C1 segment of cervical spinal cord (tissue), 14 donors: ENCODE data around the gene FIBP.

Source experiments
- DNase-seq, 14 donors: peaks; one replicate each; lab custom pipeline; 2025; lab: John Stamatoyannopoulos, UW

Gene FIBP

GRCh38 chr11:65860278-65861164, 27.8 kb downstream of the FIBP start, which contains the start of gene MUS81:
TSS of gene MUS81 (plus strand) at chr11:65860433. CDS start at chr11:65860754, 321 bp downstream.
- peak; percentile 43 to 94 (median 85) for DNase-seq

GRCh38 chr11:65859812-65860277, 28.4 kb downstream of the FIBP start:
- DNase-seq: peak in 6 of 14 donors; percentile 72 to 87 (median 78)

DNA sequence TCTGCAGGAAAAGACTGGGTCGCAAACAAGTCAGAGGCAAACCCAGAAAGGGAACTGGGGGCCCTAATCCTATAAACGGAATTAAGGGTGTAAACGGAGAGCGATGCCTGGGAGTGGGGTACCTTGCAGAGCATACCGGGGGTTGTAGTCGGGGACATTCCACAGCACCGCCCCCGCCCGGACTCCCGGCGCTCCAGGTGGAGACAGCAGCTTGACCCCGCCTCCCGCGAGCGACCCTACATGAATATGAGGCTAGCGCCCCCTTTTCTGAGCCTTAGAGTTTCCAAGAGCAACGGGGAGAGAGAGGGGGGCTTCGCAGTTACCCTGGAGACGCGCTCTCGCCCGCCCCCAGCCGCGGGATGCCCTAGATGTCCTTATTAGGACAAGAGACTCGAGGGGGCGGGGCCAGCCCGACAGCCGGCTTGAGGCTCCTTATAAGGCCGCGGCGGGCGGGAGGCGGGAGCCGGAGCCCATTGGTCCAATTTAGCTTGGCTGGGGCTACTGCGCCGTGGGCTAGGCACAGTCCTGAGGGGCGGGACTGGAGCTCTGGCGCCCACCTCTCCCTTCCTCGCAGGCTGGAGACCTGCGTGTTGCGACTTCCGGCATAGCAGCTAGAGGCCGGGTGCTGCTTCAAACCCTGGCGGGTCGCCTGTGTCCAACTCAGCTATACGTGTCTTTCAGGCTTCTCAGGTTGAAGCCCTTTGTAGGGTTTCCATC, 29.0 kb downstream of the FIBP start:
- peak; percentile 56 to 97 (median 88) for DNase-seq

DNA sequence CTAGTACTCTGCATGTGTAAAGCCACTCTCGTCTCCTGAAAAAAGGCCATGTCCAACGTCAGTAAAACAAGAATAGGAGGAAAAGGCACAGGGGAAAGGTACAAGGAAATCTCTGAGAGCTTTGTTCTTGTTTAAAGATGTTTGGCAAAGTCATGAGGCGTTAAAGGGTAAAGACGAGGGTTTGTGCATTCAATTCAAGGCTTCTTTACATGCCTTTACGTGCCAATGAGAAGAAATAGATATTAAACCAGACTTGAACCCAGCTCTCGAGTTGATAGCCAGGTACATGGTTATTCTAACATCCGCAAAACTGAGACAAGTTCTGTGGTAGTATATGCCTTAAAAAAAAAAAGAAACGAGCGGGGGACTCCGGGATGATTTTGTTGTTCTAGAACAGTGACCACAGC, 29.6 kb downstream of the FIBP start:
- DNase-seq: no peak

DNA sequence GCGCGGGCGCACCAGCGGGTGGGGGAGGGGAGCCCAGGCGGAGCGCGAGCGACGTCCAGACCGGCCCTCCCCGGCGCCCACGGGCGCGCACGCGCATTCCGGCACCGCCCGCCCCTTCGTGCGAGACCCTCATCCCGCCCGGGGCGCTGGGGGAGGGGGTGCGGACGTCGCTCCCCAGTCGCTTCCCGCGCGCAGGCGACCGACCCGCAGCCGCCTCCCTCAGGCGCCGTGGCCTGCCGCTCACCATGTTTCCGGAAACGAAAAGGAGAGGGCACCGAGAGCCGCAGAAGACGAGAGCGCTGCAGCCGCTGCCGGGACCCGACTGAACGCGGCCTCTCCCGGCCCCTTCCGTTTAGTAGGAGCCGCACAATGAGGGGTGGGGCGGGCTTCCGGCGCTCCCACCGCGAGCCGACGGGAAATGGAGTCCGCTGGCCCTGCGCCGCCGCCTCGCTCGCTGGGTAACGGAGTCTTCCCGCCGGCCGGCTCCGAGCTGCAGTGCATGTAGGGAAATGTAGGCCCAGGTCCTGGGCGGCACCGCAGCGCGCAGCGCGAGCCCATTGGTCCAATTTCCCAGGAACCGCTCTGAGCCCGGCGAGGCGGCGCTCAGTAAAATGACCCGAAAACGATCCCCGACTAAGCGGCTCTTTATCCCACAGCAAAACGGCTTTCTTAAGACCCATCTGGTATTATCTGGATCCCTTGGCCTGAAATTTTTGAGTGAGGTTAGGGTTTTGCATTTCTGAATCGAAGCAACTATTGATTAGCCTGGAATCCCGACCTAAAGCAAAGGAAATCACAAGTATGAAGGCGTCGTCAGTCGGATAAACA, 30.2 kb downstream of the FIBP start, which contains the start of gene CFL1:
CFL1 (minus strand) TSS at position 328 of the 828 bp plus-strand sequence; CDS start at position 247, 81 bp downstream.
- peak; percentile 83 to 98 (median 96) for DNase-seq

- DNase-seq: peak in 6 of 14 donors; percentile 41 to 72 (median 62)
Observed at GRCh38 chr11:65857500-65857852, 30.8 kb downstream of the FIBP start.

GRCh38 chr11:65856689-65857499, 31.4 kb downstream of the FIBP start:
- peak in 13 of 14 donors; percentile 45 to 91 (median 75) for DNase-seq

DNA sequence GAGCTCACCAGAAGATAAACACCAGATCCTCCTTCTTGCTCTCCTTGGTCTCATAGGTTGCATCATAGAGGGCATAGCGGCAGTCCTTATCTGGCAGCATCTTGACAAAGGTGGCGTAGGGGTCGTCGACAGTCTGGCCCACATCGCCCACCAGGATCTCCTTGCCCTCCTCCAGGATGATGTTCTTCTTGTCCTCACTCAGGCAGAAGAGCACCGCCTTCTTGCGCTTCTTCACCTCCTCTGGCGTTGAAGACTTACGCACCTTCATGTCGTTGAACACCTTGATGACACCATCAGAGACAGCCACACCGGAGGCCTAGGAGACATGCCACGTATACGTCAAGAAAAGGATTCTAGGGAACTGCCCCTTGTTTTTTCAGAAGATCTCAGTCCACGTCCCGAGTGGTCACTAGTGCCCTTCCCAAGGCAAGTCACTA, 32.3 kb downstream of the FIBP start:
- DNase-seq: no peak

GRCh38 chr11:65854852-65855837, 33.1 kb downstream of the FIBP start:
- no peak for DNase-seq

DNA sequence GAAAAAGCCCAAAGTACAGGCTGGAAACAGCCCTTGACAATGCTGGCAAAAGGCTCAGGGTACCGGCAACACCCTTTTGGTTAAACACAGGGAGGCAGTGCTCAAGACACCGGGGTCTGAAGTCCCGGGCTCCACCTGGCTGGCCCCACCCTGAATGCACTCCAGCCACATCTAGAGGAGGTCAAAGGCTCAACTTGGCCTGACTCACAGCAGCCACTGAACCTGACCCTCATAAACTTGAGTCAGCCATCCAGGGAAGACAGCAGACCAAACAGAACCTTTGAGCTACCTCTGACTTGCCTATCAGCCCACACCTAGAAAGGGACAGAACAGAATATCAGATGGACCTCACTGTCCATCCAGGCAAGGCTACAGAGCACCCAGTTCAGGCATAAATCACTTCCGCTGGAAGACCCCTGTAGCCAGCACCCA, 34.1 kb downstream of the FIBP start:
- no peak for DNase-seq

DNA sequence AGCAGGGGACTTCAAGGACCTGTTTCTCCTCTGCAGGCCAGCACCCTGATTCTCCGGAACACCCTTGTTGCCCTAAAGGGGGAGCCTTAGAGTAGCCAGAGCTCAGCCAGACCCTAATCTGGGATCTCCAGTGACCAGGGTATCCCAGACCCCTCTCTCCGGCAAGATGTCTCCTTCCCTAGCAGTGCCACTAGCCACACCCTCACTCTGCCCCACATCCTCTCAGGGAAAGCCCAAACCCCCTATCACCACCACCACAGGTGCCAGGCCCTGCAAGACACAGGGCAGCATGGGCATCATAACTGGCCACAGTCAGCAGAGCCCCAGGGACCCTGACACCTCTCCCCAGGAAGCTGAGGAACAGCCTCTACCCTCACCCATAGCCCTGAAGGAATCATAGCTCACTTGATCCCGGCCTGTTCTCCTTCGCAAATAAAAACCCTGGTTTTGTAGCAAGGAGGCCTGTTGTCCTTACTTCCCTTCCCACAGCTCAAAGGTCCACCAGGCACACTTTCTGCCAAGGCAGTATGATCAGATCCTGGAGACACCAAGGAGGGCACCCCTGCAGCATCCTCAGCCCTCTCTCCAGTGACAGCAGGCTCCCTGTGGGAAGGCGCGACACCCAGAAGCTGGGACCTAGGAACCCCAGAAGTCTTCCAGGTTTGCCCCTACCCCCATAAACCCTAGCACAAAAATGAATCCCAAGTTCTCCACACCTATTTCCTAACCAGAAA, 34.9 kb downstream of the FIBP start:
- DNase-seq: no peak

DNA sequence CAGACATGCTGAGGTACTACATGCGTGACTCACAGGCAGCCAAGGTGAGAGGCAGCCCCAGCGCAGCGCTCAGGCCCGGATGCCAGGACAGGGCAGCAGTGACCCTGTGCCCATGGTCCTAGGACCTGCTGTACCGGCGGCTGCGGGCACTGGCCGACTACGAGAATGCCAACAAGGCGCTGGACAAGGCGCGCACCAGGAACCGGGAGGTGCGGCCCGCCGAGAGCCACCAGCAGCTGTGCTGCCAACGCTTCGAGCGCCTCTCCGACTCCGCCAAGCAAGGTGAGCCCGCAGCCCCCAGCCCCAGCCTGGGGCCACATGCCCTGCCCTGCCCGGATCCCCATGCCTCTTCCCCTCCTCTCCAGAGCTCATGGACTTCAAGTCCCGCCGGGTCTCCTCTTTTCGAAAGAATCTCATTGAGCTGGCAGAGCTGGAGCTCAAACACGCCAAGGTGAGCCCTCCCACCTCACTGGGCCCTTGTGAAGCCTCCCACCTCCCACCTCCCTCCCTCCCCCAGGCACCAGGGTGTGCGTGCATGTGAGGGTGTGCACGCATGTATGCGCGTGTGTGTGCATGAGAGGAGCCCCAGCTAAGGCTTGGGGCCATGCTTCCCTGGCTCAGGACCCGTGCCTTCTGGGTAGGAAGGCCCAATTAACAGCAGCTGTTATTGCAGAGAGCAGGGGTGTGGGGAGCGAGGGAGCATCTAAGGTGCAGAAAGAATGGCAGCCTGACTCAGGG, 35.6 kb downstream of the FIBP start:
- no peak for DNase-seq

- DNase-seq: no peak
Observed at GRCh38 chr11:65851811-65852507, 36.3 kb downstream of the FIBP start.

GRCh38 chr11:65851083-65851579, 37.1 kb downstream of the FIBP start:
- no peak for DNase-seq

DNA sequence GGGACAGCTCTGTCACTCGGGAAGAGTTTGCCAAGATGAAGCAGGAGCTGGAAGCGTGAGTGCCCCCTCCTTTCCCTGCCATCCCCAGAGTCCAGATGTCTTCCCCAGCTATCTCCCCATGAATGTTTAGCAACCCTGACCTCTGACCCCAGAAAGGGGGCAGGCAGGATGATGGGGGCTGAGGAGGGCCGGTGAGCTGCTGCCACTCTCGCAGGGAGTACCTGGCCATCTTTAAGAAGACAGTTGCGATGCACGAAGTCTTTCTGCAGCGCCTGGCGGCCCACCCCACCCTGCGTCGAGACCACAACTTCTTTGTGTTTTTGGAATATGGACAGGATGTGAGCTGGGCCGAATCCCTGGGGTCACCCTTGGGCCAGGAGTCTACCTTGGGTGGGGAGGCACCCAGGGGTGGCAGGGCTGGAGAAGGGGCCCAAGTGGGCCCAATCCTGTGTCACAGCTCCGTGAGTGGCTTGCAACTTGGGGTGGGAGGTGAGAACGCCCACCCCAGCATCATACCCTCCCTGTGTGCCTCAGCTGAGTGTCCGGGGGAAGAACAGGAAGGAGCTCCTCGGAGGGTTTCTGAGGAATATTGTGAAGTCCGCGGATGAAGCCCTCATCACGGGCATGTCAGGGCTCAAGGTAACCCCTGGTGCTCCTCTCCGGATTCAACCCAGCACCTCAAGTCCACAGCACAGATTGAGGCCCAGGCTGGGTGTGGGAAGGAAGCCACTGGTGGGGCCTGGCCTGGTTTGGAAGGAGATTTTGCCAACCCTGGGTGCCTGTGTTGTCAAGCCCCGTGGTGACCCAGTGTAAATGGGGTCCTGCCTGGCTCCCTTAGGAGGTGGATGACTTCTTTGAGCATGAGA, 37.8 kb downstream of the FIBP start:
- DNase-seq: no peak

DNA sequence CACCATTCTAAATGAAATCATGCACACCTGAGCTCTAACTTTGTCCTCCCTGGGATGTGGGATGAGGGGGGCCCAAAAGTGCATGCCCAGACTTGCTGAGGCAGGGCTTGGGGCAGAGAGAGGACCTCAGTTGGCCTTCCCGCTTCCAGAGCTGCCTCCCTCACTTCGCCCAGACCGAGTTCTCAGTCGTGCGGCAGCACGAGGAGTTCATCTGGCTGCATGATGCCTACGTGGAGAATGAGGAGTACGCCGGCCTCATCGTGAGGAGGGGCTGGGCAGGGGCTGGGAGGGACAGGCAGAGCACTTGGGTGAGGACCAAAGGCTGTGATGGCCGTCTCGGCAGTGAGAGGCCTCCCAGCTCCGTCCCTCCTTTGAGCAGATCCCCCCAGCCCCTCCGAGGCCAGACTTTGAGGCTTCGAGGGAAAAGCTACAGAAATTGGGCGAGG, 38.5 kb downstream of the FIBP start:
- DNase-seq: no peak
